Measurements from ENCODE around the gene INO80C.

Gene INO80C

DNA sequence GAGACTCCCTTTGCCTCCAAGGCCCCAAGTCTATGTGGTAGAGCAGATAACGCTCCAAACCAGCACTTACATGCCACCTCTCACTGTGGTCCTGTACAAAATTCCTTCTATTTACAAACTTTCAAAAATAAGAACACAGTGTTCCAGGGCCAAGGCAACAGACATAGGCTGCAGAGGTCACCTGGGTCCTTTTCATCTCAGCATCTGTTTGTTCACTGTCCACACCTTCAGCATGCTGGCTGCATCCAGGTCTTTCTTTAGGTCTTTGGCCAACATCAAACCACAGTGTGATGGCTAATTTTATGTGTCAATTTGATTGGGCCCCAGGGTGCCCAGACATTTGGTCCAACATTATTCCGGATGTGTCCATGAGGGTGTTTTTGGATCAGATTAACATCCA lies 20.0 kb upstream of the INO80C start:
- Histone ChIP-seq H3K9me3 (ENCODE audit: insufficient read depth, low read length) (no peaks in the 10 kb centered on the region), H3K27me3 (ENCODE audit: low read depth, low read length) (no peaks in the 10 kb centered on the region), H3K36me3 (replicated peaks; ENCODE audit: low read depth, low read length) (no peaks in the 10 kb centered on the region), H2AFZ (ENCODE audit: low read depth, low read length) (no peak overlapping the region), H3K27ac (ENCODE audit: low read length) (no peak overlapping the region), H3K9ac (ENCODE audit: low read length) (no peak overlapping the region), H3K4me1 (ENCODE audit: low read length) (no peaks in the 10 kb centered on the region), H4K20me1 (ENCODE audit: insufficient read depth, low read length) (no peaks in the 10 kb centered on the region), H3K79me2 (ENCODE audit: low read length) (no peaks in the 10 kb centered on the region), H3K4me2 (ENCODE audit: low read length) (no peak overlapping the region), H3K4me3 (ENCODE audit: low read length) (no peak overlapping the region)
- TF ChIP-seq, protein P1, sequence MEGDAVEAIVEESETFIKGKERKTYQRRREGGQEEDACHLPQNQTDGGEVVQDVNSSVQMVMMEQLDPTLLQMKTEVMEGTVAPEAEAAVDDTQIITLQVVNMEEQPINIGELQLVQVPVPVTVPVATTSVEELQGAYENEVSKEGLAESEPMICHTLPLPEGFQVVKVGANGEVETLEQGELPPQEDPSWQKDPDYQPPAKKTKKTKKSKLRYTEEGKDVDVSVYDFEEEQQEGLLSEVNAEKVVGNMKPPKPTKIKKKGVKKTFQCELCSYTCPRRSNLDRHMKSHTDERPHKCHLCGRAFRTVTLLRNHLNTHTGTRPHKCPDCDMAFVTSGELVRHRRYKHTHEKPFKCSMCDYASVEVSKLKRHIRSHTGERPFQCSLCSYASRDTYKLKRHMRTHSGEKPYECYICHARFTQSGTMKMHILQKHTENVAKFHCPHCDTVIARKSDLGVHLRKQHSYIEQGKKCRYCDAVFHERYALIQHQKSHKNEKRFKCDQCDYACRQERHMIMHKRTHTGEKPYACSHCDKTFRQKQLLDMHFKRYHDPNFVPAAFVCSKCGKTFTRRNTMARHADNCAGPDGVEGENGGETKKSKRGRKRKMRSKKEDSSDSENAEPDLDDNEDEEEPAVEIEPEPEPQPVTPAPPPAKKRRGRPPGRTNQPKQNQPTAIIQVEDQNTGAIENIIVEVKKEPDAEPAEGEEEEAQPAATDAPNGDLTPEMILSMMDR (IDR thresholded peaks at IDR 0.05; ENCODE audit: low read depth, low read length), result no peak
- TF ChIP-seq EZH2phosphoT487 (IDR thresholded peaks at IDR 0.05; ENCODE audit: low read depth), result no peak

DNA sequence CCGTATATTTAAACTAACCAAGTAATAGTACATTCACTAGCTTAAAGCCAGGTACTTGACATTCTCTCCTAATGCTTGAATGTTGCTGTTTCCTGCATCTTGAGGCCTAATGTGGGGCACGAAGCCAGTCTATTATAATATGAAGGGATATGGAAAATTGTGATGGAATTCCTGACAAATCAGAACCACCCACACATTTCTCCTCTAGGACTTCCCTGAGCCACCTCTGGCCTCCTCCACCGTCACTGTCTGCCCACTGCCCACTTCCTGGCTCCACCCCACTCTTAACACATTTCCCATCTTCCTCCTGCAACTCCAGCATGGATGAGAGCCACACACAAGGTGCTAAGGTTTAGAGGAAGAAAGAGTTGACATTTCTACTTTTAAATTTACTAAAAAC lies 19.0 kb upstream of the INO80C start:
- Histone ChIP-seq H3K27ac (ENCODE audit: low read length) (no peak overlapping the region), H3K27me3 (ENCODE audit: low read depth, low read length) (no peaks in the 10 kb centered on the region), H3K9ac (ENCODE audit: low read length) (no peak overlapping the region), H3K79me2 (ENCODE audit: low read length) (no peaks in the 10 kb centered on the region), H3K4me1 (ENCODE audit: low read length) (peaks cover 6% of the 10 kb centered on the region), H2AFZ (ENCODE audit: low read depth, low read length) (no peak overlapping the region), H3K4me2 (ENCODE audit: low read length) (no peak overlapping the region), H3K4me3 (ENCODE audit: low read length) (no peak overlapping the region), H3K9me3 (ENCODE audit: insufficient read depth, low read length) (no peaks in the 10 kb centered on the region), H4K20me1 (ENCODE audit: insufficient read depth, low read length) (no peaks in the 10 kb centered on the region), H3K36me3 (replicated peaks; ENCODE audit: low read depth, low read length) (no peaks in the 10 kb centered on the region)
- no peak for TF ChIP-seq EZH2phosphoT487 (IDR thresholded peaks at IDR 0.05; ENCODE audit: low read depth)

DNA sequence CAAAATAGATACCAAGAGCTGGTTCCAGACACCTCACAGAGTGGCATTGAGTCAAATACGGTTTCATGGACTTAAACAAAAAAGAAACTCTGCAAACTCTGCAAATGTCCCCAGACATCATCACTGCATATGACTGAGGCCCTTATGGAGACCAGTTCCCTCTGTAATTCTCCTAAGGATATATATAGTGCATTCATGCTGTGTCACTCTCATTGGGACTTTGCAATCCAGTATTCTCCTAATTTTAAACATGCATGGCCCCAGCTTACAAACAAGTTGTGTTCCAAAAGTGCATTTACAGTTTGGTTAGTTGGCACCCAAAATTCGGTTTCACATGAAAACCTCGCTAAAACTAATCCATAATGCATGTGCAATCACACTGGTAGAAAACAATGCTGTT lies 18.6 kb upstream of the INO80C start:
- Histone ChIP-seq H3K9ac (ENCODE audit: low read length) (no peak overlapping the region), H3K4me3 (ENCODE audit: low read length) (no peak overlapping the region), H4K20me1 (ENCODE audit: insufficient read depth, low read length) (no peaks in the 10 kb centered on the region), H3K36me3 (replicated peaks; ENCODE audit: low read depth, low read length) (no peaks in the 10 kb centered on the region), H3K27ac (ENCODE audit: low read length) (no peak overlapping the region), H3K27me3 (ENCODE audit: low read depth, low read length) (no peaks in the 10 kb centered on the region), H3K4me2 (ENCODE audit: low read length) (no peak overlapping the region), H3K79me2 (ENCODE audit: low read length) (no peaks in the 10 kb centered on the region), H3K4me1 (ENCODE audit: low read length) (peaks cover 10% of the 10 kb centered on the region), H3K9me3 (ENCODE audit: insufficient read depth, low read length) (no peaks in the 10 kb centered on the region), H2AFZ (ENCODE audit: low read depth, low read length) (no peak overlapping the region)
- TF ChIP-seq, protein P1 (IDR thresholded peaks at IDR 0.05; ENCODE audit: low read depth, low read length), result no peak
- no peak for TF ChIP-seq EZH2phosphoT487 (IDR thresholded peaks at IDR 0.05; ENCODE audit: low read depth)

DNA sequence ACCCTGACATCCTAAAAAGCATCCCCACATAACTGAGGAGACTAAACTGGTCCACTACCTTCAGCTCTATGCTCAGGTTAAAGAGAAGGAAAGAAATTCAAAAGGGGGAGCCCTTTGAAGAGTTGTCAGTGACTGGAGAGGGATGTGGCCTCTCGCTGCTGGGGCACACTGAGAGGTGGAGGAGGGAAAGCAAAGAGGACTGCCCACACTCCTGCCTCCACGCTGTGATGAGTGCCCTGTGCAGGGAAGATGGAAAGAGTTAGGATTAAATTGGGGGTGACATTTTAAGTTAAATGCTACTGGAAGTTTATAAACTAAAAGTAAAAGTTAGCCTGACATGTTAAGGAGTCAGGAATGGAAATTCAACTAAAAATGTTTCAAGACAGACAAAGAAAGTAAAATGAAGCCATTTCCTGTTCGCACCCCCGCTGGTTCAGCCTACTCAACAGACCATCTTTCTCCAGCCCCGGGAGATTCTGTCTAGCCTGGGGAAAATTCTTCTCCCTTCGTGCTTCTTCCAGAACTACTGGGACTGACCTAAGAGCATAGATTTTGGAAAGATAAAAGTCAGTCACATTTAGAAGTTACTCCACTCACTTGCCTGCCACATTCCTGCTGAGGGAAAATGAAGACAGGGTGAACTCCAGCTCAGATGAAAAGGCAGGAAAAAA lies 17.8 kb upstream of the INO80C start:
- Histone ChIP-seq H3K27me3 (ENCODE audit: low read depth, low read length) (no peaks in the 10 kb centered on the region), H4K20me1 (ENCODE audit: insufficient read depth, low read length) (no peaks in the 10 kb centered on the region), H3K4me1 (ENCODE audit: low read length) (peaks cover 17% of the 10 kb centered on the region), H3K27ac (ENCODE audit: low read length) (no peak overlapping the region), H3K79me2 (ENCODE audit: low read length) (no peaks in the 10 kb centered on the region), H3K9ac (ENCODE audit: low read length) (no peak overlapping the region), H3K36me3 (replicated peaks; ENCODE audit: low read depth, low read length) (no peaks in the 10 kb centered on the region), H3K4me2 (ENCODE audit: low read length) (no peak overlapping the region), H2AFZ (ENCODE audit: low read depth, low read length) (no peak overlapping the region), H3K9me3 (ENCODE audit: insufficient read depth, low read length) (no peaks in the 10 kb centered on the region), H3K4me3 (ENCODE audit: low read length) (no peak overlapping the region)
- TF ChIP-seq, protein P1 (IDR thresholded peaks at IDR 0.05; ENCODE audit: low read depth, low read length), result no peak
- TF ChIP-seq EZH2phosphoT487 (IDR thresholded peaks at IDR 0.05; ENCODE audit: low read depth), result no peak
